Neuronal stem cell (in vitro differentiated cells): ENCODE data around the gene PLEKHJ1. TPM values are rescaled to one million over a fixed set of nuclear protein-coding genes. Genes with fewer than 3 reads are reported as not detected.

Experiments
- DNase-seq: peaks from one replicate; pipeline ENCODE4 v3.0.0-alpha.2; 2013; ENCODE audit warnings: low spot score
- H2AFZ ChIP-seq: one replicate; pipeline ENCODE4 v1.6.1; 2013; ENCODE audit warnings: mild to moderate bottlenecking, low read length, inconsistent platforms
- H2AK5ac ChIP-seq: 2 replicates; pipeline ENCODE4 v1.6.1; 2013; ENCODE audit warnings: low read depth, mild to moderate bottlenecking, inconsistent platforms, low read length, moderate library complexity, mixed read lengths
- H2BK120ac ChIP-seq: 2 replicates; pipeline ENCODE4 v1.6.1; 2013; ENCODE audit warnings: low read depth, mild to moderate bottlenecking, inconsistent platforms, low read length, moderate library complexity, mixed read lengths
- H2BK12ac ChIP-seq: one replicate; pipeline ENCODE4 v1.6.1; 2013; ENCODE audit warnings: low read length, inconsistent platforms
- H2BK15ac ChIP-seq: 2 replicates; pipeline ENCODE4 v1.6.1; 2013; ENCODE audit warnings: mild to moderate bottlenecking, low read length, inconsistent platforms, mixed read lengths
- H2BK5ac ChIP-seq: one replicate; pipeline ENCODE4 v1.6.1; 2013; ENCODE audit warnings: inconsistent platforms, mild to moderate bottlenecking, low read length, moderate library complexity
- H3K14ac ChIP-seq: one replicate; pipeline ENCODE4 v1.6.1; 2013; ENCODE audit warnings: low read length, inconsistent platforms
- H3K18ac ChIP-seq: 2 replicates; pipeline ENCODE4 v1.6.1; 2013; ENCODE audit warnings: low read length, inconsistent platforms
- H3K23ac ChIP-seq: 2 replicates; pipeline ENCODE4 v1.6.1; 2013; ENCODE audit warnings: low read depth, mild to moderate bottlenecking, mixed read lengths, low read length, inconsistent platforms; ENCODE audit not compliant: poor library complexity
- H3K27ac ChIP-seq: replicated peaks from 3 replicates; pipeline ENCODE4 v1.5.1; 2013; ENCODE audit warnings: low read length, inconsistent platforms
- H3K27me3 ChIP-seq, 3 experiments: 2 replicates each; pipeline ENCODE4 v1.6.1; 2013; ENCODE audit warnings: low read length in 3 of 3, mild to moderate bottlenecking in 2 of 3, inconsistent platforms in 1 of 3, low read depth in 1 of 3, mixed read lengths in 1 of 3, moderate library complexity in 1 of 3; ENCODE audit not compliant: control insufficient read depth in 3 of 3, insufficient read depth in 3 of 3
- H3K36me3 ChIP-seq, 2 donors: replicated peaks in 1 of 2; 2 replicates each; pipeline ENCODE4 v1.6.1; 2013; ENCODE audit warnings: low read length in 2 of 2; ENCODE audit not compliant: control insufficient read depth in 2 of 2, insufficient read depth in 2 of 2
- H3K4ac ChIP-seq: 2 replicates; pipeline ENCODE4 v1.6.1; 2013; ENCODE audit warnings: inconsistent platforms, mild to moderate bottlenecking, low read length, moderate library complexity
- H3K4me1 ChIP-seq, 2 donors: 1 replicate in 1 of 2; 2 replicates in 1 of 2; pipeline ENCODE4 v1.6.1; 2013; ENCODE audit warnings: low read length in 2 of 2, low read depth in 1 of 2; ENCODE audit not compliant: control insufficient read depth in 2 of 2, insufficient read depth in 1 of 2
- H3K4me2 ChIP-seq: one replicate; pipeline ENCODE4 v1.6.1; 2013; ENCODE audit warnings: mild to moderate bottlenecking, low read length, inconsistent platforms; ENCODE audit not compliant: insufficient read depth, poor library complexity, severe bottlenecking
- H3K4me3 ChIP-seq, 2 donors: 2 replicates each; pipeline ENCODE4 v1.5.1; 2013; ENCODE audit warnings: low read length in 2 of 2, mild to moderate bottlenecking in 2 of 2, inconsistent platforms in 1 of 2, moderate library complexity in 1 of 2
- H3K79me1 ChIP-seq: one replicate; pipeline ENCODE4 v1.6.1; 2013; ENCODE audit warnings: low read depth, mild to moderate bottlenecking, inconsistent platforms, low read length, moderate library complexity
- H3K9ac ChIP-seq: one replicate; pipeline ENCODE4 v1.6.1; 2013; ENCODE audit warnings: mild to moderate bottlenecking, low read depth, low read length, inconsistent platforms; ENCODE audit not compliant: poor library complexity
- H3K9me3 ChIP-seq, 2 donors: replicated peaks in 1 of 2; 2 replicates each; pipeline versions ENCODE3 to v1.6.1; 2013; ENCODE audit warnings: low read length in 2 of 2, mild to moderate bottlenecking in 2 of 2, inconsistent platforms in 1 of 2, low read depth in 1 of 2, mixed read lengths in 1 of 2, moderate library complexity in 1 of 2; ENCODE audit not compliant: control insufficient read depth in 2 of 2, insufficient read depth in 1 of 2
- H4K8ac ChIP-seq: one replicate; pipeline ENCODE4 v1.6.1; 2013; ENCODE audit warnings: low read depth, mild to moderate bottlenecking, inconsistent platforms, low read length, moderate library complexity
- H4K91ac ChIP-seq: one replicate; pipeline ENCODE4 v1.6.1; 2013; ENCODE audit warnings: low read length, low read depth, mild to moderate bottlenecking, inconsistent platforms; ENCODE audit not compliant: poor library complexity
- WGBS, 2 donors: extraction: QIAGEN DNeasy Blood & Tissue Kit; methylation state at CpG; one replicate each; pipeline ENCODE4 v1.1.7; 2013; ENCODE audit warnings: missing lambda C conversion rate in 2 of 2, mixed read lengths in 1 of 2; ENCODE audit not compliant: insufficient read length in 2 of 2, insufficient replicate concordance in 1 of 2; ENCODE audit errors: extremely low coverage in 2 of 2; 5-methylcytosine and 5-hydroxymethylcytosine counted together
- polyA plus RNA-seq, 2 experiments: library from polyadenylated mRNA; stranded (reverse); fragments of 200-250 nt; gene quantifications; one replicate each; pipeline ENCODE4 v1.2.3, GENCODE V29; 2013

PLEKHJ1 gene, protein sequence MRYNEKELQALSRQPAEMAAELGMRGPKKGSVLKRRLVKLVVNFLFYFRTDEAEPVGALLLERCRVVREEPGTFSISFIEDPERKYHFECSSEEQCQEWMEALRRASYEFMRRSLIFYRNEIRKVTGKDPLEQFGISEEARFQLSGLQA
- 94.6 TPM for polyA plus RNA-seq (2013, experiment 1 of 2)
- 92.1 TPM for polyA plus RNA-seq (2013, experiment 2 of 2)

DNA sequence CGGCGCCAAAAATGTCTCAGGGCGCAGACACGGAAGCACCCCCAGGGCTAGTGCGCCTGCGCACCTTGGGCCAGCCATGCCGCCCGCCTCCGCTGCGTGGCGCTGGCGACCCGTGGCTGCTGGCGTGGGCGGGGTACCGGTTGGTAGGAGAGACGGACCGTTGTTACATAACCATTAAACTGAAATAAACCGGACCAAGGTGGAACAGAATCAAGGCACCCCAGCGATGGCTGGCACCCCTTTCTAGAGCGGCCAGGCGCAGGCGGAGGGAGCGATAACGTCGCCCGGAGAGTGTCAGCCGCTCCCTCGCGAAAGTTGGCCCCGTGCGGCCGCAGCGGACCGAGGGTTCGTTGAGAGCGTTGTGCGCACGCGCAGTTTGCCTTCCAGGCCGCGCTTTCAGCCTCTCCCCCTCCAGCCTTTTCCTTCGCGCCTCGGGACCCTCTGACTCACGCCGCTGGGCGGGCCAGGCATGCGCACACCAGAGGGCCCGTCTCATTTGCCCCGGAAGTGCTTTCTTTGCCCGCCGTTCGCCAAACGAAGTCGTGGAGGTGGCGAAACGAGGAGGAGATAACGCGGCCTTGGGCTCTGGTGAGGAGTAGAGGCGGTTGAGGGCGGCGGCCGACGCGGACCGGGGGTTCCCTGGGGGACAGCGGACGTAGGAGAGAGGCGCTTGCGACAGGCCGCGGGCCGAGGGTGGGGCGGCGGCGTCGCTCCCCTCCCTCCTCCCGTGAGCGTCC is at the start of gene PLEKHJ1, which contains the start of gene SF3A2:
Gene PLEKHJ1, minus strand, starts transcription at position 16 of the 737 bp plus-strand sequence. CDS start 81 bp downstream, outside the sequence.
Gene SF3A2, plus strand, starts transcription at position 511 of the 737 bp plus-strand sequence. CDS start 6,595 bp downstream, outside the sequence.
- WGBS, 2 donors, result no CpG with 5 or more reads among the region's 80 CpGs
- H3K27ac ChIP-seq, result peak within 1 kb of the TSS; percentile 97
- peaks cover 23 to 30% of the 10 kb centered on the region in 2 donors for H3K4me1 ChIP-seq

DNA sequence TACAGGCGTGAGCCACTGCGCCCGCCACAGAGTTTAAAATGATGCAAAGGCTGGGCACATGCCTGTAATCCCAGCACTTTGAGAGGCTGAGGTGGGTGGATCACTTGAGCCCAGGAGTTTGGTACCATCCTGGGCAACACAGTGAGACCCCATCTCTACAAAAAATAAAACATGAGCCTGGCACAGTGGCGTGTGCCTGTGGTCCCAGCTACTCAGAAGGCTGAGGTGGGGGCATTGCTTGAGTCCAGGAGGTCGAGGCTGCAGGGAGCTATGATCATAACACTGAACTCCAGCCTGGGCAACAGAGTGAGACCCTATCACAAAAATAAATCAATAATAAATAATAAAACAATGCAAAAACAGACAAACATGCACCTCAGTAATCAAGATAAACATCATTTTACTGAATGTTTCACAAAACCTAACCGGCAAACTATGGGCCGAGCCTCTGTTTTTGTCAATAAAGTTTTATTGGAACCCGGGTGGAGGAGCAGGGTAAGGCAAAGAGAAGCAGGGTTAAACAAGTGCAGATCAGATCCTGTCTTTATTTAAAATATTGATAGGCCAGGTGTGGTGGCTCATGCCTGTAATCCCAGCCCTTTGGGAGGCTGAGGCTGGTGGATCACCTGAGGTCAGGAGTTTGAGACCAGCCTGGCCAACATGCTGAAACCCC is 47.8 kb upstream of the PLEKHJ1 start:
- no peaks in the 10 kb centered on the region for H3K9me3 ChIP-seq
- no peak overlapping the region for H3K4me3 ChIP-seq
- peaks cover 1% of the 10 kb centered on the region for H3K79me1 ChIP-seq
- no peak overlapping the region for H2BK15ac ChIP-seq
- H3K27me3 ChIP-seq, result peaks cover 9 to 44% (median 13%) of the 10 kb centered on the region in 3 experiments
- no peak overlapping the region for H2BK5ac ChIP-seq
- no peak overlapping the region for H3K4me2 ChIP-seq
- no peaks in the 10 kb centered on the region for H3K36me3 ChIP-seq
- no CpG with 5 or more reads among the region's 8 CpGs for WGBS, 2 donors
- no peak overlapping the region for H3K9ac ChIP-seq
- no peak overlapping the region for H4K8ac ChIP-seq
- no peak overlapping the region for H3K23ac ChIP-seq
- no peak for DNase-seq
- H3K4me1 ChIP-seq, result peaks cover 3 to 8% of the 10 kb centered on the region in 2 donors
- H2BK120ac ChIP-seq, result no peak overlapping the region
- H4K91ac ChIP-seq, result no peak overlapping the region
- no peak overlapping the region for H2AFZ ChIP-seq
- H3K27ac ChIP-seq, result no peak overlapping the region
- no peak overlapping the region for H3K18ac ChIP-seq
- no peak overlapping the region for H3K14ac ChIP-seq
- H3K4ac ChIP-seq, result no peak overlapping the region
- no peak overlapping the region for H2AK5ac ChIP-seq
- H2BK12ac ChIP-seq, result no peak overlapping the region

More for the DNA sequence above, at the start of gene PLEKHJ1, which contains the start of gene SF3A2:
- H3K4me3 ChIP-seq, result peak within 1 kb of the TSS; percentile 60 to 95
- H3K18ac ChIP-seq, result peak within 1 kb of the TSS; percentile 100
- peak within 1 kb of the TSS; percentile 91 for H2BK5ac ChIP-seq
- no peak within 1 kb of the TSS for H2BK120ac ChIP-seq
- peak within 1 kb of the TSS; percentile 95 for H2AFZ ChIP-seq
- peak within 1 kb of the TSS; percentile 97 for H3K9ac ChIP-seq
- peaks cover 32% of the 10 kb centered on the region for H3K79me1 ChIP-seq
- H3K14ac ChIP-seq, result peak within 1 kb of the TSS; percentile 87
- DNase-seq, result peak; percentile 98
- H4K8ac ChIP-seq, result peak within 1 kb of the TSS; percentile 57
- peaks cover 17 to 61% of the 10 kb centered on the region in 2 donors for H3K36me3 ChIP-seq
- H3K4ac ChIP-seq, result peak within 1 kb of the TSS; percentile 96
- peak within 1 kb of the TSS; percentile 92 for H3K4me2 ChIP-seq
- H2BK15ac ChIP-seq, result peak within 1 kb of the TSS; percentile 93
- H3K27me3 ChIP-seq, result no peaks in the 10 kb centered on the region
- peak within 1 kb of the TSS; percentile 52 for H2BK12ac ChIP-seq
- H3K23ac ChIP-seq, result peak within 1 kb of the TSS; percentile 99
- H2AK5ac ChIP-seq, result peak within 1 kb of the TSS; percentile 94
- H3K9me3 ChIP-seq, result no peaks in the 10 kb centered on the region
- H4K91ac ChIP-seq, result no peak within 1 kb of the TSS

DNA sequence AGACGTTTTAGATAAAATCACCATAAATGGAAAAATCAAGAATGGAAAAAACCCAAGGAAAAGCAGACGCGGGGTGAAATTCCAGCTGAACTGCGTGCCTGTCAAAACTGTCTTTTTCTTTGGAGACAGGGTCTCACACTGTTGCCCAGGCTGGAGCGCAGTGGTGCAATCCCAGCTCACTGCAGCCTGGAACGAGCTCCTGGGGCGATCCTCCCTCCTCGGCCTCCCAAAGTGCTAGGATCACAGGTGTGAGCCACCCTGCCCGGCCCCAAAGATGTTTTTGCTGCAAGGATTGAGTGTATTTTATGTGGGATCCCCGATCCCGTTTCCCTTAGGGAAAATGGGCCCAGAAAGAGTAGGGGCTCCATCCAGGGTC is 46.7 kb upstream of the PLEKHJ1 start:
- no peaks in the 10 kb centered on the region for H3K9me3 ChIP-seq
- no peak overlapping the region for H2AK5ac ChIP-seq
- no peak overlapping the region for H4K91ac ChIP-seq
- H3K79me1 ChIP-seq, result peaks cover 1% of the 10 kb centered on the region
- peaks cover 3 to 8% of the 10 kb centered on the region in 2 donors for H3K4me1 ChIP-seq
- H4K8ac ChIP-seq, result peak overlapping the region; percentile 17
- H2AFZ ChIP-seq, result peak overlapping the region; percentile 84
- no peak overlapping the region for H2BK15ac ChIP-seq
- no peak overlapping the region for H3K18ac ChIP-seq
- H3K27me3 ChIP-seq, result peaks cover 1 to 32% (median 1%) of the 10 kb centered on the region in 3 experiments
- H3K9ac ChIP-seq, result no peak overlapping the region
- no peak overlapping the region for H2BK5ac ChIP-seq
- H3K23ac ChIP-seq, result no peak overlapping the region
- no peak overlapping the region for H3K4ac ChIP-seq
- no peak overlapping the region for H3K4me2 ChIP-seq
- H3K4me3 ChIP-seq, result no peak overlapping the region
- H2BK12ac ChIP-seq, result no peak overlapping the region
- no CpG with 5 or more reads among the region's 11 CpGs for WGBS, 2 donors
- no peak overlapping the region for H3K27ac ChIP-seq
- DNase-seq, result no peak
- H3K36me3 ChIP-seq, result no peaks in the 10 kb centered on the region
- H3K14ac ChIP-seq, result no peak overlapping the region
- H2BK120ac ChIP-seq, result no peak overlapping the region
